ENCODE results near the gene ST8SIA5. TPM values are rescaled to one million over a fixed set of nuclear protein-coding genes. Genes with fewer than 3 reads are reported as not detected.

Gene ST8SIA5
- total RNA-seq, 2 donors from 2014 or later: 0.14 TPM; not detected in 1

DNA sequence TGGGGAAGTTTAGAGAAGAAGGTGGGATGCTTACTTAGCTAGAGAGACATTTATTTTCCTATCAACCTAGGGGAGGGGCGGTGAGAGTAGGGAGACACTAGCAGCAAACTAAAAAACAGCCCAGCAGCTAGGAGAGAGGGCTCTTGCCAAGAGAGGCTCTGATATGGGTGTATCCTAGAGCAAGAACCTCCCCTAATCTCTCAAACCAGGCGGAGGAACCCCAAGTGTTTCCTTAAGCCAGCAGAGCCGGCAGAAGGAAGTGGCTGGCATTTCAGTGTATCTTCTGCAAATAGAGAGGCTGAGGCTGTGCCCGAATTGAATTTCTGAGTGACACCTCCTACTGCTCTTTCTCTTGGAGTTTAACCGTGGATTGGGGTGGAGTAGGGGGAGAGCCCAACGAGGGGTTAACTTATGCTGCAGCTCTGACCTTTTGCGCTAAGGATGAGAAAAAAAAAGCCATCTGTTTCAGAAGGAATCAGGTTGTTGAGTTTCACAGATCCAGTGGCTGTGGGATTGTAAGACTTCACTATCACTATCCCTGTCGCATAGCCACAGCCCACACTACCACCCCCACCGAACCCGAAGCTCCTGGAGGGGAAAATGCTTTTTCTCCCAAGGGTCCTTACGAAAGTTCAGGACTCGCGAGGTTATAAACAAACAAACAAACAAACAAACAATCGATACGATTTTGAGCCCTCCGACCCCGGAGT lies 1.4 kb downstream of the ST8SIA5 start:
- peaks cover 10 to 27% of the 10 kb centered on the region in 2 donors for H3K4me1 ChIP-seq (ENCODE audit: control insufficient read depth in 1 of 2, low read depth in 2 of 2)
- H3K9me3 ChIP-seq: no peaks in the 10 kb centered on the region
- ATAC-seq (ENCODE audit: insufficient number of reproducible peaks, low FRiP score, low read depth): no peak
- DNase-seq (ENCODE audit: low spot score): no peak
- no peak overlapping the region for H3K27ac ChIP-seq
- TF ChIP-seq, protein P1, sequence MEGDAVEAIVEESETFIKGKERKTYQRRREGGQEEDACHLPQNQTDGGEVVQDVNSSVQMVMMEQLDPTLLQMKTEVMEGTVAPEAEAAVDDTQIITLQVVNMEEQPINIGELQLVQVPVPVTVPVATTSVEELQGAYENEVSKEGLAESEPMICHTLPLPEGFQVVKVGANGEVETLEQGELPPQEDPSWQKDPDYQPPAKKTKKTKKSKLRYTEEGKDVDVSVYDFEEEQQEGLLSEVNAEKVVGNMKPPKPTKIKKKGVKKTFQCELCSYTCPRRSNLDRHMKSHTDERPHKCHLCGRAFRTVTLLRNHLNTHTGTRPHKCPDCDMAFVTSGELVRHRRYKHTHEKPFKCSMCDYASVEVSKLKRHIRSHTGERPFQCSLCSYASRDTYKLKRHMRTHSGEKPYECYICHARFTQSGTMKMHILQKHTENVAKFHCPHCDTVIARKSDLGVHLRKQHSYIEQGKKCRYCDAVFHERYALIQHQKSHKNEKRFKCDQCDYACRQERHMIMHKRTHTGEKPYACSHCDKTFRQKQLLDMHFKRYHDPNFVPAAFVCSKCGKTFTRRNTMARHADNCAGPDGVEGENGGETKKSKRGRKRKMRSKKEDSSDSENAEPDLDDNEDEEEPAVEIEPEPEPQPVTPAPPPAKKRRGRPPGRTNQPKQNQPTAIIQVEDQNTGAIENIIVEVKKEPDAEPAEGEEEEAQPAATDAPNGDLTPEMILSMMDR (IDR thresholded peaks at IDR 0.05): no peak
- H3K36me3 ChIP-seq: no peaks in the 10 kb centered on the region
- no peaks in the 10 kb centered on the region for H3K27me3 ChIP-seq (replicated peaks; ENCODE audit: insufficient read depth)
- peak overlapping the region; percentile 62 for H3K4me3 ChIP-seq

DNA sequence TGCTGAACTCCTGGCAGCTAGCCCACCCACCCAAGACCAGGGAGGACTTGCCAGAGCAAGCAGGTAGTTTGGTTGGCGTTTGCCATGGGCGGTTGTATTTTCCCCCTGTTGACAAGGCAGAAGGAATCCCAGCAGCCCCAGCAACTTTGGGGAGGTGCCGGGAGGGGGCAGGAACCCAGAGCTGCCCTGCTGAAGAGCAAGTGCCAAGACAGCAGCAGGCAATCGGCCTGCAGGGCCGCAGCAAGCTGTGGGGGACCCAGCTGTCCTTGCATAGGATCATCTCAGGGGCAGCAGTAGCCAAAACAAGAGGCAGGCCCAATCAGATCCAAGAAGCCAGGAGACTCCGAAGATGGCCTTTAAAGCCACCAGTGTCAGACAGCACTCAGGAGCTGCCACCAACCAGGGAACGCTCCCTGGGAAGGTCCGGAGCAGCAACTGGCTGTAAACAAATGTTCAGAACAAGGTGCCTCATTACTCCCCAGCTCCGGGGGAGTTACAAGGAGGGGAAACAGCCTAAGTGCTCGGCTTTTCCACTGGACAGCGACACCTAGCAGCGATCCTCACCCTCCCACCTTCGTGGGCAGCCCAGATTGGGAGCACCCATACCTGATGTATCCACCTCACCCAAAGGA lies 2.1 kb downstream of the ST8SIA5 start:
- Histone ChIP-seq H3K36me3 (no peaks in the 10 kb centered on the region), H3K27me3 (replicated peaks; ENCODE audit: insufficient read depth) (no peaks in the 10 kb centered on the region), H3K9me3 (no peaks in the 10 kb centered on the region), H3K4me3 (no peak overlapping the region), H3K4me1 (ENCODE audit: control insufficient read depth in 1 of 2, low read depth in 2 of 2) (peaks cover 10 to 27% of the 10 kb centered on the region in 2 donors), H3K27ac (no peak overlapping the region)
- no peak for ATAC-seq (ENCODE audit: insufficient number of reproducible peaks, low FRiP score, low read depth)
- no peak for DNase-seq (ENCODE audit: low spot score)
- TF ChIP-seq, protein P1 (IDR thresholded peaks at IDR 0.05): no peak

GRCh38 chr18:46754188-46754587 lies 2.7 kb downstream of the ST8SIA5 start:
- Histone ChIP-seq H3K9me3 (no peaks in the 10 kb centered on the region), H3K36me3 (no peaks in the 10 kb centered on the region), H3K27ac (no peak overlapping the region), H3K4me3 (no peak overlapping the region), H3K4me1 (ENCODE audit: control insufficient read depth in 1 of 2, low read depth in 2 of 2) (peaks cover 10 to 27% of the 10 kb centered on the region in 2 donors), H3K27me3 (replicated peaks; ENCODE audit: insufficient read depth) (no peaks in the 10 kb centered on the region)
- TF ChIP-seq, protein P1 (IDR thresholded peaks at IDR 0.05): no peak
- no peak for ATAC-seq (ENCODE audit: insufficient number of reproducible peaks, low FRiP score, low read depth)
- no peak for DNase-seq (ENCODE audit: low spot score)

- DNase-seq (ENCODE audit: low spot score) (no peak), ATAC-seq (ENCODE audit: insufficient number of reproducible peaks, low FRiP score, low read depth) (no peak)
- Histone ChIP-seq H3K4me1 (ENCODE audit: control insufficient read depth in 1 of 2, low read depth in 2 of 2) (peaks cover 9 to 14% of the 10 kb centered on the region in 2 donors), H3K27ac (no peak overlapping the region), H3K4me3 (no peak overlapping the region), H3K27me3 (replicated peaks; ENCODE audit: insufficient read depth) (no peaks in the 10 kb centered on the region), H3K9me3 (no peaks in the 10 kb centered on the region), H3K36me3 (no peaks in the 10 kb centered on the region)
- TF ChIP-seq, protein P1 (IDR thresholded peaks at IDR 0.05): no peak
Measured at GRCh38 chr18:46751882-46752281, 5.0 kb downstream of the ST8SIA5 start.

- H3K36me3 ChIP-seq: no peaks in the 10 kb centered on the region
Measured at GRCh38 chr18:46750626-46751025, 6.2 kb downstream of the ST8SIA5 start.

More at GRCh38 chr18:46750626-46751025, 6.2 kb downstream of the ST8SIA5 start:
- peaks cover 0 to 1% of the 10 kb centered on the region in 2 donors for H3K4me1 ChIP-seq (ENCODE audit: control insufficient read depth in 1 of 2, low read depth in 2 of 2)
- ATAC-seq (ENCODE audit: insufficient number of reproducible peaks, low FRiP score, low read depth): no peak
- no peak for DNase-seq (ENCODE audit: low spot score)
- TF ChIP-seq, protein P1 (IDR thresholded peaks at IDR 0.05): no peak
- H3K27ac ChIP-seq: no peak overlapping the region
- no peaks in the 10 kb centered on the region for H3K9me3 ChIP-seq
- H3K4me3 ChIP-seq: no peak overlapping the region
- H3K27me3 ChIP-seq (replicated peaks; ENCODE audit: insufficient read depth): no peaks in the 10 kb centered on the region
